ENCODE results near the gene WDR7. TPM values are rescaled to one million over a fixed set of nuclear protein-coding genes. Genes with fewer than 3 reads are reported as not detected.

Gene WDR7
- total RNA-seq, 1 donor from 2014 or later, result 16.9 TPM

GRCh38 chr18:56897122-56897521 lies 246.0 kb downstream of the WDR7 start:
- Mint-ChIP-seq H3K4me3 (no peak overlapping the region), H3K27me3 (no peaks in the 10 kb centered on the region), H3K36me3 (no peaks in the 10 kb centered on the region), H3K4me1 (ENCODE audit: unreplicated experiment) (no peaks in the 10 kb centered on the region), H3K9me3 (no peaks in the 10 kb centered on the region), H3K27ac (no peak overlapping the region)
- DNase-seq (ENCODE audit: extremely low spot score, unreplicated experiment), result no peak
- TF ChIP-seq CTCF (conservative IDR thresholded peaks at IDR 0.05), result no peak

- Mint-ChIP-seq H3K9me3 (no peaks in the 10 kb centered on the region), H3K4me1 (ENCODE audit: unreplicated experiment) (no peaks in the 10 kb centered on the region), H3K4me3 (no peak overlapping the region), H3K36me3 (no peaks in the 10 kb centered on the region), H3K27ac (no peak overlapping the region), H3K27me3 (no peaks in the 10 kb centered on the region)
- TF ChIP-seq CTCF (conservative IDR thresholded peaks at IDR 0.05), result no peak
- no peak for DNase-seq (ENCODE audit: extremely low spot score, unreplicated experiment)
Measured at GRCh38 chr18:56899660-56900059, 248.5 kb downstream of the WDR7 start.

- H3K4me3 Mint-ChIP-seq, result no peak overlapping the region
- no peaks in the 10 kb centered on the region for H3K36me3 Mint-ChIP-seq
- H3K4me1 Mint-ChIP-seq (ENCODE audit: unreplicated experiment), result no peaks in the 10 kb centered on the region
- no peaks in the 10 kb centered on the region for H3K27me3 Mint-ChIP-seq
- no peak overlapping the region for H3K27ac Mint-ChIP-seq
- TF ChIP-seq CTCF (conservative IDR thresholded peaks at IDR 0.05), result no peak
- no peak for DNase-seq (ENCODE audit: extremely low spot score, unreplicated experiment)
- H3K9me3 Mint-ChIP-seq, result no peaks in the 10 kb centered on the region
Measured at GRCh38 chr18:56900195-56901094, 249.3 kb downstream of the WDR7 start.

- no peak for TF ChIP-seq CTCF (conservative IDR thresholded peaks at IDR 0.05)
- Mint-ChIP-seq H3K4me1 (ENCODE audit: unreplicated experiment) (no peaks in the 10 kb centered on the region), H3K9me3 (no peaks in the 10 kb centered on the region), H3K36me3 (no peaks in the 10 kb centered on the region), H3K27ac (no peak overlapping the region), H3K4me3 (no peak overlapping the region), H3K27me3 (no peaks in the 10 kb centered on the region)
- no peak for DNase-seq (ENCODE audit: extremely low spot score, unreplicated experiment)
Measured at GRCh38 chr18:56901919-56902318, 250.8 kb downstream of the WDR7 start.

- no peaks in the 10 kb centered on the region for H3K36me3 Mint-ChIP-seq
- H3K4me3 Mint-ChIP-seq, result no peak overlapping the region
- H3K27ac Mint-ChIP-seq, result no peak overlapping the region
- TF ChIP-seq CTCF (conservative IDR thresholded peaks at IDR 0.05), result no peak
- no peaks in the 10 kb centered on the region for H3K4me1 Mint-ChIP-seq (ENCODE audit: unreplicated experiment)
- no peaks in the 10 kb centered on the region for H3K9me3 Mint-ChIP-seq
- no peaks in the 10 kb centered on the region for H3K27me3 Mint-ChIP-seq
- no peak for DNase-seq (ENCODE audit: extremely low spot score, unreplicated experiment)
Measured at GRCh38 chr18:56902653-56903052, 251.5 kb downstream of the WDR7 start.
